Astrocyte (in vitro differentiated cells and primary cell): ENCODE measurements around the gene TSHB. TPM values are rescaled to one million over a fixed set of nuclear protein-coding genes. Genes with fewer than 3 reads are reported as not detected.

Source experiments
- DNase-seq: peaks from one replicate; pipeline ENCODE4 v3.0.0-alpha.2; 2010; ENCODE audit warnings: low read depth
- FAIRE-seq: peaks from 2 replicates; lab custom pipeline; 2011; peaks lifted over from hg19 to GRCh38; lab: Jason Lieb, UNC
- H2AFZ ChIP-seq: 2 replicates; pipeline ENCODE4 v1.6.0; 2012; ENCODE audit warnings: low read depth, low read length, inconsistent platforms
- H3K27ac ChIP-seq: 2 replicates; pipeline ENCODE4 v1.5.1; 2011; ENCODE audit warnings: low read depth, low read length, inconsistent platforms
- H3K27me3 ChIP-seq: 2 replicates; pipeline ENCODE4 v1.6.0; 2011; ENCODE audit warnings: low read length, inconsistent platforms; ENCODE audit not compliant: insufficient read depth
- H3K36me3 ChIP-seq: 2 replicates; pipeline ENCODE4 v1.5.1; 2011; ENCODE audit warnings: low read length, inconsistent platforms; ENCODE audit not compliant: insufficient read depth
- H3K4me1 ChIP-seq: 2 replicates; pipeline ENCODE4 v1.5.1; 2011; ENCODE audit warnings: low read length, inconsistent platforms; ENCODE audit not compliant: insufficient read depth
- H3K4me2 ChIP-seq: 2 replicates; pipeline ENCODE4 v1.6.0; 2012; ENCODE audit warnings: low read length, inconsistent platforms
- H3K4me3 ChIP-seq: 2 replicates; pipeline ENCODE4 v1.5.1; 2011; ENCODE audit warnings: low read depth, mild to moderate bottlenecking, low read length, inconsistent platforms; ENCODE audit not compliant: insufficient read depth
- H3K79me2 ChIP-seq: 2 replicates; pipeline ENCODE4 v1.6.0; 2012; ENCODE audit warnings: mild to moderate bottlenecking, low read length, inconsistent platforms; ENCODE audit not compliant: insufficient read depth
- H3K9ac ChIP-seq: 2 replicates; pipeline ENCODE4 v1.6.0; 2012; ENCODE audit warnings: mild to moderate bottlenecking, low read length, inconsistent platforms
- H3K9me3 ChIP-seq: 2 replicates; pipeline ENCODE4 v1.5.1; 2012; ENCODE audit warnings: low read depth, mild to moderate bottlenecking, low read length, inconsistent platforms; ENCODE audit not compliant: insufficient read depth
- H4K20me1 ChIP-seq: 2 replicates; pipeline ENCODE4 v1.6.0; 2012; ENCODE audit warnings: low read length, inconsistent platforms; ENCODE audit not compliant: insufficient read depth
- H3K27ac Mint-ChIP-seq: one replicate; pipeline ENCODE4 v1.8.0; 2021; ENCODE audit warnings: mild to moderate bottlenecking, mixed read lengths; ENCODE audit not compliant: unreplicated experiment
- H3K27me3 Mint-ChIP-seq: one replicate; pipeline ENCODE4 v1.8.0; 2021; ENCODE audit warnings: low read depth, mixed read lengths; ENCODE audit not compliant: unreplicated experiment
- H3K36me3 Mint-ChIP-seq: one replicate; pipeline ENCODE4 v1.8.0; 2021; ENCODE audit warnings: low read depth, mixed read lengths; ENCODE audit not compliant: unreplicated experiment
- H3K4me1 Mint-ChIP-seq: one replicate; pipeline ENCODE4 v1.8.0; 2021; ENCODE audit warnings: low read depth, mixed read lengths; ENCODE audit not compliant: unreplicated experiment
- H3K4me3 Mint-ChIP-seq: one replicate; pipeline ENCODE4 v1.8.0; 2021; ENCODE audit warnings: mild to moderate bottlenecking, moderate library complexity, mixed read lengths; ENCODE audit not compliant: unreplicated experiment
- H3K9me3 Mint-ChIP-seq: one replicate; pipeline ENCODE4 v1.8.0; 2021; ENCODE audit warnings: mild to moderate bottlenecking, mixed read lengths; ENCODE audit not compliant: unreplicated experiment
- CTCF ChIP-seq: IDR thresholded peaks from 2 replicates; pipeline ENCODE4 v1.5.1; 2011; ENCODE audit warnings: low read depth, mild to moderate bottlenecking, inconsistent platforms, low read length, moderate library complexity; ENCODE audit not compliant: insufficient read depth
- EZH2 ChIP-seq: IDR thresholded peaks from 2 replicates; pipeline ENCODE4 v1.6.1; 2012; ENCODE audit warnings: mild to moderate bottlenecking, low read length, inconsistent platforms; ENCODE audit not compliant: insufficient read depth
- total RNA-seq: library from RNA; stranded (reverse); gene quantifications from 2 replicates; pipeline ENCODE4 v1.2.1, GENCODE V29; 2021

Gene TSHB
- total RNA-seq, 1 donor from 2014 or later: not detected

- Histone ChIP-seq H3K79me2 (no peaks in the 10 kb centered on the region), H3K27me3 (peaks cover 3% of the 10 kb centered on the region), H3K4me1 (peaks cover 4% of the 10 kb centered on the region), H3K9ac (no peak overlapping the region), H2AFZ (no peak overlapping the region), H3K27ac (no peak overlapping the region), H3K9me3 (no peaks in the 10 kb centered on the region), H4K20me1 (no peaks in the 10 kb centered on the region), H3K4me3 (no peak overlapping the region), H3K36me3 (no peaks in the 10 kb centered on the region), H3K4me2 (no peak overlapping the region)
- no peak overlapping the region for H3K4me3 Mint-ChIP-seq
- no peak overlapping the region for H3K27ac Mint-ChIP-seq
- no peaks in the 10 kb centered on the region for H3K27me3 Mint-ChIP-seq
- peak; percentile 64 for FAIRE-seq
- TF ChIP-seq CTCF (peak; percentile 23), EZH2 (no peak)
- DNase-seq: no peak
- no peaks in the 10 kb centered on the region for H3K4me1 Mint-ChIP-seq
- peaks cover 3% of the 10 kb centered on the region for H3K9me3 Mint-ChIP-seq
- H3K36me3 Mint-ChIP-seq: peaks cover 4% of the 10 kb centered on the region
Measured at GRCh38 chr1:115041654-115042053, 12.0 kb downstream of the TSHB start.

- FAIRE-seq (no peak), DNase-seq (no peak)
- Histone ChIP-seq H3K9me3 (no peaks in the 10 kb centered on the region), H3K27ac (no peak overlapping the region), H3K9ac (no peak overlapping the region), H2AFZ (no peak overlapping the region), H3K4me3 (no peak overlapping the region), H3K36me3 (no peaks in the 10 kb centered on the region), H3K27me3 (no peaks in the 10 kb centered on the region), H4K20me1 (no peaks in the 10 kb centered on the region), H3K4me2 (no peak overlapping the region), H3K4me1 (no peaks in the 10 kb centered on the region), H3K79me2 (no peaks in the 10 kb centered on the region)
- Mint-ChIP-seq H3K36me3 (peaks cover 4% of the 10 kb centered on the region), H3K4me1 (no peaks in the 10 kb centered on the region), H3K4me3 (no peak overlapping the region), H3K9me3 (peaks cover 3% of the 10 kb centered on the region), H3K27ac (no peak overlapping the region), H3K27me3 (peaks cover 1% of the 10 kb centered on the region)
- TF ChIP-seq EZH2 (no peak), CTCF (no peak)
Measured at GRCh38 chr1:115046751-115047150, 17.1 kb downstream of the TSHB start.

- Mint-ChIP-seq H3K4me1 (peaks cover 2% of the 10 kb centered on the region), H3K9me3 (no peaks in the 10 kb centered on the region), H3K36me3 (no peaks in the 10 kb centered on the region), H3K27me3 (peaks cover 1% of the 10 kb centered on the region), H3K4me3 (no peak overlapping the region), H3K27ac (no peak overlapping the region)
- Histone ChIP-seq H4K20me1 (no peaks in the 10 kb centered on the region), H3K4me3 (no peak overlapping the region), H3K9me3 (no peaks in the 10 kb centered on the region), H3K27me3 (no peaks in the 10 kb centered on the region), H3K36me3 (no peaks in the 10 kb centered on the region), H3K9ac (no peak overlapping the region), H3K4me1 (peaks cover 4% of the 10 kb centered on the region), H3K4me2 (no peak overlapping the region), H3K27ac (no peak overlapping the region), H3K79me2 (no peaks in the 10 kb centered on the region), H2AFZ (no peak overlapping the region)
- DNase-seq: no peak
- no peak for TF ChIP-seq EZH2
- TF ChIP-seq CTCF: no peak
- FAIRE-seq: no peak
Measured at GRCh38 chr1:115051850-115052249, 22.2 kb downstream of the TSHB start.
